CD4-positive, alpha-beta T cell treated with Interleukin-10 for 1 hour (primary cell): Measurements from ENCODE around the gene PLEKHG3.
A peak's percentile ranks its signal among the peaks of the same experiment; 100 is the strongest.
"Not testable (repeated sequence)": the region's sequence is repeated elsewhere in the genome, so short reads cannot be mapped to it uniquely, and the experiment has no call there.

Experiments
- DNase-seq: peaks from one replicate; pipeline ENCODE4 v3.0.0-alpha.2; 2020

Gene PLEKHG3

GRCh38 chr14:64704143-64704742 lies at the start of gene PLEKHG3:
TSS of gene PLEKHG3 (plus strand) at chr14:64704424. CDS start at chr14:64727632, 23,208 bp downstream.
- peak; percentile 47 for DNase-seq

GRCh38 chr14:64654901-64655300 lies 49.3 kb upstream of the PLEKHG3 start:
- DNase-seq = no peak

- DNase-seq = no peak
Observed at GRCh38 chr14:64656986-64657385, 47.2 kb upstream of the PLEKHG3 start.

GRCh38 chr14:64658201-64658600 lies 46.0 kb upstream of the PLEKHG3 start:
- DNase-seq = no peak

GRCh38 chr14:64658700-64659264 lies 45.4 kb upstream of the PLEKHG3 start:
- DNase-seq = not testable (repeated sequence)

GRCh38 chr14:64659366-64659765 lies 44.9 kb upstream of the PLEKHG3 start:
- DNase-seq = no peak

GRCh38 chr14:64663174-64663573 lies 41.0 kb upstream of the PLEKHG3 start:
- DNase-seq = no peak

- DNase-seq = peak; percentile 76
Observed at GRCh38 chr14:64671591-64671990, 32.6 kb upstream of the PLEKHG3 start.

GRCh38 chr14:64673316-64673715 lies 30.9 kb upstream of the PLEKHG3 start:
- no peak for DNase-seq

GRCh38 chr14:64673748-64674147 lies 30.5 kb upstream of the PLEKHG3 start:
- peak; percentile 70 for DNase-seq

GRCh38 chr14:64674829-64675228 lies 29.4 kb upstream of the PLEKHG3 start:
- no peak for DNase-seq

- DNase-seq = no peak
Observed at GRCh38 chr14:64675312-64675711, 28.9 kb upstream of the PLEKHG3 start.

GRCh38 chr14:64676410-64677008 lies 27.7 kb upstream of the PLEKHG3 start:
- DNase-seq = no peak

GRCh38 chr14:64680013-64680713 lies 24.1 kb upstream of the PLEKHG3 start:
- no peak for DNase-seq

GRCh38 chr14:64680714-64681065 lies 23.5 kb upstream of the PLEKHG3 start:
- DNase-seq = no peak

- no peak for DNase-seq
Observed at GRCh38 chr14:64681796-64682710, 22.2 kb upstream of the PLEKHG3 start.

- DNase-seq = no peak
Observed at GRCh38 chr14:64682843-64683242, 21.4 kb upstream of the PLEKHG3 start.

GRCh38 chr14:64683264-64683663 lies 21.0 kb upstream of the PLEKHG3 start:
- no peak for DNase-seq

- no peak for DNase-seq
Observed at GRCh38 chr14:64684091-64684490, 20.1 kb upstream of the PLEKHG3 start.

GRCh38 chr14:64685371-64686281 lies 18.6 kb upstream of the PLEKHG3 start:
- DNase-seq = no peak

- no peak for DNase-seq
Observed at GRCh38 chr14:64686282-64686615, 18.0 kb upstream of the PLEKHG3 start.

GRCh38 chr14:64688031-64688430 lies 16.2 kb upstream of the PLEKHG3 start:
- no peak for DNase-seq
